Measurements from ENCODE around the gene NME3.

GRCh38 chr16:1770328-1771187, 785 bp downstream of the NME3 start:
- no peak for TF ChIP-seq CTCF (CRISPR knock-in tag; IDR thresholded peaks at IDR 0.05)
- TF ChIP-seq SMC3 (IDR thresholded peaks at IDR 0.05; ENCODE audit: low read length): no peak
- no peak for TF ChIP-seq CHCHD3 (CRISPR knock-in tag; IDR thresholded peaks at IDR 0.05)
- TF ChIP-seq DDIT3 (CRISPR knock-in tag; IDR thresholded peaks at IDR 0.05): no peak
- peak; percentile 13; the same call in 1 of the 2 replicates for TF ChIP-seq ZNF687 (CRISPR knock-in tag; IDR thresholded peaks at IDR 0.05)
- no peak for TF ChIP-seq ZNF280D (CRISPR knock-in tag; IDR thresholded peaks at IDR 0.05)
- TF ChIP-seq CHD2 (IDR thresholded peaks at IDR 0.05; ENCODE audit: low read depth, low read length): no peak
- TF ChIP-seq REST (IDR thresholded peaks at IDR 0.05; ENCODE audit: borderline replicate concordance in 1 of 2, low read depth in 1 of 2, low read length in 2 of 2): no peak
- TF ChIP-seq EP300 (IDR thresholded peaks at IDR 0.05; ENCODE audit: low read depth in 2 of 2, low read length in 2 of 2): no peak
- TF ChIP-seq EP300 (CRISPR knock-in tag; IDR thresholded peaks at IDR 0.05; ENCODE audit: borderline replicate concordance): no peak
- no peak for TF ChIP-seq JUN (CRISPR knock-in tag; IDR thresholded peaks at IDR 0.05)
- TF ChIP-seq ZNF180 (CRISPR knock-in tag; IDR thresholded peaks at IDR 0.05; ENCODE audit: borderline replicate concordance, low read depth): no peak
- no peak for TF ChIP-seq BRD4 (CRISPR knock-in tag; IDR thresholded peaks at IDR 0.05)

All from HepG2 (cell line).